Ovary (tissue), 9 donors: Measurements from ENCODE around the gene CDH16. TPM values are rescaled to one million over a fixed set of nuclear protein-coding genes. Genes with fewer than 3 reads are reported as not detected.

Experiments used
- DNase-seq, 5 donors: peaks; one replicate each; pipeline ENCODE4 v3.0.0-alpha.2; 2019 to 2020
- H3K27ac ChIP-seq, 2 donors: fragments of 200-600 bp; one replicate each; pipeline versions ENCODE4 v1.5.1 to v1.8.0; 2019 to 2022
- H3K27me3 ChIP-seq: fragments of 200-600 bp; one replicate; pipeline ENCODE4 v1.8.0; 2022
- H3K36me3 ChIP-seq: fragments of 200-600 bp; sonication (generic); one replicate; pipeline ENCODE4 v1.5.1; 2019
- H3K4me1 ChIP-seq: one replicate; pipeline ENCODE4 v1.8.1; 2013; ENCODE audit warnings: mild to moderate bottlenecking, moderate library complexity; ENCODE audit not compliant: insufficient read depth
- H3K4me3 ChIP-seq: fragments of 200-600 bp; sonication (generic); one replicate; pipeline ENCODE4 v1.5.1; 2017
- H3K9me3 ChIP-seq, 2 donors: fragments of 200-600 bp in 1 of 2; sonication (generic) in 1 of 2; one replicate each; pipeline versions ENCODE4 v1.5.1 to v1.8.1; 2013 to 2019; ENCODE audit warnings: mild to moderate bottlenecking in 1 of 2, moderate library complexity in 1 of 2
- EP300 ChIP-seq: sonication (generic); formaldehyde crosslinking; IDR thresholded peaks from one replicate; pipeline ENCODE4 v1.6.1; 2017; ENCODE audit warnings: antibody characterized with exemption
- POLR2A ChIP-seq: fragments of 450-650 bp; IDR thresholded peaks from one replicate; pipeline ENCODE4 v1.6.1; 2017; ENCODE audit warnings: antibody characterized with exemption, mild to moderate bottlenecking, moderate library complexity
- WGBS, 3 donors: extraction: QIAGEN DNeasy Blood & Tissue Kit in 1 of 3; methylation state at CpG; one replicate each; pipeline versions ENCODE4 v1.1.5 to v1.1.7; 2013 to 2017; 5-methylcytosine and 5-hydroxymethylcytosine counted together
- intact Hi-C, 4 donors: fragments of 100-400 bp; cut with DNase I; formaldehyde crosslinking; loops; one replicate each; pipeline versions ENCODE4 v1.11.0 to v1.15.1; 2022 to 2023
- polyA plus RNA-seq, 2 donors: library from polyadenylated mRNA; stranded (reverse); fragments of 200-250 nt in 1 of 2; fragments of 350-450 nt in 1 of 2; fragmentation: Illumina TruSeq in 1 of 2; extraction: RNeasy Lipid Tissue Mini Kit (QIAGEN cat#74804) in 1 of 2; gene quantifications; one replicate each; pipeline ENCODE4 v1.2.3, GENCODE V29; 2013 to 2014
- total RNA-seq, 7 donors: library from RNA; depleted of rRNA in 2 of 7; stranded (reverse); fragments of >200 nt in 2 of 7; fragmentation: NEBNext Ultra II Directional in 3 of 7; extraction: Animal tissue kit (Norgen Biotek cat#: 25700) in 3 of 7; gene quantifications; one replicate each; pipeline versions ENCODE4 v1.1.0 to v1.2.4, GENCODE V29; 2016 to 2023
- TF ChIP-seq, protein P1 (sequence below), 3 donors: fragments of 450-650 bp in 2 of 3; fragments of 200-600 bp in 1 of 3; IDR thresholded peaks; one replicate each; pipeline versions ENCODE4 v1.5.1 to v1.8.0; 2016 to 2022; ENCODE audit warnings: antibody characterized with exemption in 3 of 3, mild to moderate bottlenecking in 1 of 3
- donor health status: DM: no; HTN: no; CAD: no; lungs with moderate emphysema.
- donor health status: DM: no; HTN: no; CAD: no.
- donor health status: Bipolar disorder and iron deficiency.
- donor health status: DM: yes; HTN: yes; CAD: no.
- donor health status: DM: no; HTN: no; CAD: no.
- donor health status: DM: yes; HTN: yes; CAD: no.

CDH16 gene
- total and polyA plus RNA-seq, 9 donors = 0.12 to 19.2 (median 0.57) TPM; not detected in 4

DNA sequence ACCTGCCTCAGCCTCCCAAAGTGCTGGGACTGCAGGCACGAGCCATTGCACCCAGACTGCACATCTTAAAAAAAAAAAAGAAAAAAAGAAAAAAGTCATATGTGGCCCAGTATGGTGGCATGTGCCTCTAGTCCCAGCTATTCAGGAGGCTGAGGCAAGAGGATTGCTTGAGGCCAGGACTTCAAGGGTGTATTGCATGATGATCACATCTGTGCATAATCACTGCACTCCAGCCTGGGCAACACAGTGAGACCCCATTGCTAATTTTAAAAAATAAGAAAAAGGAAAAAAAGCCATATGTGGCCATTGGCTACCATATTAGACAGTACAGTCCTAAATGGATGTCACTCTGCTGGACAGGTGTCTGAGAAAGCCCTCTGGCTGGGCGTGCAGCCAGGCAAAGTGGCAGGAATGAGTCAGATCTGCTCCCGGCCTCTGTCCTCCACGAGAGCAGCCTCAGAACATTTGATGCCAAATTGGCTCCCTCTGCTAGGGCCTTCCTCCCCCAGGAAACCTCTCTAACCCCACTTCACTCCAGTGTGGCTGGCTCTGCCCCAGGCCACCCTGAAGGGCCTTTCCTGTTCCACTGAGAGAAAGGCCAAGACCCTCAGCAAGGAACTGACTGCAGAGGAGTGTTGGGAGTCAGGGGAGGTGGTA lies 59.8 kb downstream of the CDH16 start:
- intact Hi-C loops = no loop called here
- 37 to 47% (median 42%) methylated on average over 4 of the region's 4 CpGs for WGBS, 3 donors
- Histone ChIP-seq H3K9me3 (no peaks in the 10 kb centered on the region), H3K4me3 (no peak overlapping the region), H3K36me3 (no peaks in the 10 kb centered on the region), H3K27me3 (no peaks in the 10 kb centered on the region), H3K4me1 (no peaks in the 10 kb centered on the region), H3K27ac (no peak overlapping the region)
- no peak for DNase-seq
- TF ChIP-seq EP300 (no peak), POLR2A (no peak)
- TF ChIP-seq, protein P1, sequence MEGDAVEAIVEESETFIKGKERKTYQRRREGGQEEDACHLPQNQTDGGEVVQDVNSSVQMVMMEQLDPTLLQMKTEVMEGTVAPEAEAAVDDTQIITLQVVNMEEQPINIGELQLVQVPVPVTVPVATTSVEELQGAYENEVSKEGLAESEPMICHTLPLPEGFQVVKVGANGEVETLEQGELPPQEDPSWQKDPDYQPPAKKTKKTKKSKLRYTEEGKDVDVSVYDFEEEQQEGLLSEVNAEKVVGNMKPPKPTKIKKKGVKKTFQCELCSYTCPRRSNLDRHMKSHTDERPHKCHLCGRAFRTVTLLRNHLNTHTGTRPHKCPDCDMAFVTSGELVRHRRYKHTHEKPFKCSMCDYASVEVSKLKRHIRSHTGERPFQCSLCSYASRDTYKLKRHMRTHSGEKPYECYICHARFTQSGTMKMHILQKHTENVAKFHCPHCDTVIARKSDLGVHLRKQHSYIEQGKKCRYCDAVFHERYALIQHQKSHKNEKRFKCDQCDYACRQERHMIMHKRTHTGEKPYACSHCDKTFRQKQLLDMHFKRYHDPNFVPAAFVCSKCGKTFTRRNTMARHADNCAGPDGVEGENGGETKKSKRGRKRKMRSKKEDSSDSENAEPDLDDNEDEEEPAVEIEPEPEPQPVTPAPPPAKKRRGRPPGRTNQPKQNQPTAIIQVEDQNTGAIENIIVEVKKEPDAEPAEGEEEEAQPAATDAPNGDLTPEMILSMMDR (IDR thresholded peaks at IDR 0.05) = no peak

Other genes with a start within 250 kb of the CDH16 start
- 10 to 100 TPM; 12.2 to 47.1 (median 15.1) TPM for gene CMTM4, start 222.1 kb downstream of the CDH16 start, total RNA-seq
- 1 to 10 TPM; 5.4 to 9.2 TPM for gene CMTM4, start 222.1 kb downstream of the CDH16 start, polyA plus RNA-seq
- 100 to 1,000 TPM in 3 of 7 donors, 10 to 100 TPM in 4; 71.3 to 116 (median 94.8) TPM for gene DYNC1LI2, start 167.3 kb downstream of the CDH16 start, total RNA-seq
- gene DYNC1LI2, start 167.3 kb downstream of the CDH16 start, polyA plus RNA-seq = 10 to 100 TPM; 44.3 to 91.3 TPM
- under 1 TPM in 3 of 7 donors, not detected in 4; 0.27 to 0.50 (median 0.35) TPM for gene TERB1, start 117.3 kb downstream of the CDH16 start, total RNA-seq
- gene TERB1, start 117.3 kb downstream of the CDH16 start, polyA plus RNA-seq = under 1 TPM in 1 of 2 donors, not detected in 1; 0.04 TPM
- gene NAE1, start 87.9 kb downstream of the CDH16 start, total RNA-seq = 10 to 100 TPM; 38.3 to 63.7 (median 54.0) TPM
- gene NAE1, start 87.9 kb downstream of the CDH16 start, polyA plus RNA-seq = 10 to 100 TPM; 41.8 to 44.4 TPM
- not detected for gene CA7, start 74.5 kb downstream of the CDH16 start, total RNA-seq
- gene CA7, start 74.5 kb downstream of the CDH16 start, polyA plus RNA-seq = not detected
- gene PDP2, start 38.4 kb downstream of the CDH16 start, total RNA-seq = 10 to 100 TPM in 5 of 7 donors, 1 to 10 TPM in 2; 3.9 to 23.3 (median 18.5) TPM
- gene PDP2, start 38.4 kb downstream of the CDH16 start, polyA plus RNA-seq = 10 to 100 TPM in 1 of 2 donors, 1 to 10 TPM in 1; 9.4 to 27.9 TPM
- 10 to 100 TPM in 5 of 7 donors, 1 to 10 TPM in 2; 5.6 to 43.1 (median 12.1) TPM for gene RRAD, start 6.7 kb upstream of the CDH16 start, total RNA-seq
- 10 to 100 TPM in 1 of 2 donors, 1 to 10 TPM in 1; 2.3 to 22.3 TPM for gene RRAD, start 6.7 kb upstream of the CDH16 start, polyA plus RNA-seq
- gene CIAO2B, start 15.5 kb upstream of the CDH16 start, total RNA-seq = 10 to 100 TPM; 57.7 to 77.8 (median 66.7) TPM
- gene CIAO2B, start 15.5 kb upstream of the CDH16 start, polyA plus RNA-seq = 100 to 1,000 TPM in 1 of 2 donors, 10 to 100 TPM in 1; 40.1 to 150 TPM
- gene CES2, start 16.6 kb upstream of the CDH16 start, total RNA-seq = 10 to 100 TPM; 25.5 to 51.9 (median 42.2) TPM
- gene CES2, start 16.6 kb upstream of the CDH16 start, polyA plus RNA-seq = 10 to 100 TPM; 29.4 to 38.9 TPM
- gene CES3, start 42.4 kb upstream of the CDH16 start, total RNA-seq = 1 to 10 TPM in 5 of 7 donors, under 1 TPM in 2; 0.45 to 2.3 (median 1.4) TPM
- gene CES3, start 42.4 kb upstream of the CDH16 start, polyA plus RNA-seq = under 1 TPM; 0.73 to 0.91 TPM
- 10 to 100 TPM in 5 of 7 donors, 1 to 10 TPM in 2; 6.7 to 67.1 (median 15.5) TPM for gene CES4A, start 69.7 kb upstream of the CDH16 start, total RNA-seq
- 1 to 10 TPM; 6.0 to 9.7 TPM for gene CES4A, start 69.7 kb upstream of the CDH16 start, polyA plus RNA-seq
- 10 to 100 TPM; 39.9 to 58.3 (median 48.9) TPM for gene CBFB, start 110.3 kb upstream of the CDH16 start, total RNA-seq
- gene CBFB, start 110.3 kb upstream of the CDH16 start, polyA plus RNA-seq = 10 to 100 TPM; 19.2 to 23.8 TPM
- 10 to 100 TPM; 13.7 to 17.4 (median 14.9) TPM for gene PHAF1, start 191.1 kb upstream of the CDH16 start, total RNA-seq
- 10 to 100 TPM in 1 of 2 donors, 1 to 10 TPM in 1; 9.0 to 25.1 TPM for gene PHAF1, start 191.1 kb upstream of the CDH16 start, polyA plus RNA-seq
- 10 to 100 TPM; 11.1 to 45.7 (median 28.7) TPM for gene B3GNT9, start 232.1 kb upstream of the CDH16 start, total RNA-seq
- 10 to 100 TPM; 17.1 to 18.1 TPM for gene B3GNT9, start 232.1 kb upstream of the CDH16 start, polyA plus RNA-seq
- 10 to 100 TPM in 6 of 7 donors, 1 to 10 TPM in 1; 7.3 to 30.9 (median 15.5) TPM for gene TRADD, start 241.0 kb upstream of the CDH16 start, total RNA-seq
- 10 to 100 TPM in 1 of 2 donors, 1 to 10 TPM in 1; 4.2 to 15.7 TPM for gene TRADD, start 241.0 kb upstream of the CDH16 start, polyA plus RNA-seq
- 10 to 100 TPM in 6 of 7 donors, 1 to 10 TPM in 1; 8.8 to 23.0 (median 15.0) TPM for gene FBXL8, start 241.1 kb upstream of the CDH16 start, total RNA-seq
- gene FBXL8, start 241.1 kb upstream of the CDH16 start, polyA plus RNA-seq = 10 to 100 TPM in 1 of 2 donors, 1 to 10 TPM in 1; 1.3 to 13.1 TPM
- gene HSF4, start 245.9 kb upstream of the CDH16 start, total RNA-seq = 100 to 1,000 TPM in 1 of 7 donors, 10 to 100 TPM in 6; 30.8 to 115 (median 77.7) TPM
- 10 to 100 TPM in 1 of 2 donors, 1 to 10 TPM in 1; 9.9 to 44.9 TPM for gene HSF4, start 245.9 kb upstream of the CDH16 start, polyA plus RNA-seq